A204.1 (cell line): ENCODE measurements around the gene RAD51B.
"Not testable (repeated sequence)": the region's sequence is repeated elsewhere in the genome, so short reads cannot be mapped to it uniquely, and the experiment has no call there.

Experiments
- FAIRE-seq: peaks from 2 replicates; lab custom pipeline; 2012; peaks lifted over from hg19 to GRCh38; lab: Jason Lieb, UNC

RAD51B gene

GRCh38 chr14:67986131-67986841 is 166.7 kb downstream of the RAD51B start:
- FAIRE-seq: no peak

GRCh38 chr14:67987606-67988005 is 168.0 kb downstream of the RAD51B start:
- no peak for FAIRE-seq

GRCh38 chr14:67988210-67988609 is 168.6 kb downstream of the RAD51B start:
- FAIRE-seq: not testable (repeated sequence)

- FAIRE-seq: no peak
These were observed 171.0 kb downstream of the RAD51B start for GRCh38 chr14:67990576-67990975.

- no peak for FAIRE-seq
These were observed 175.0 kb downstream of the RAD51B start for GRCh38 chr14:67994531-67994930.

GRCh38 chr14:67996235-67996634 is 176.7 kb downstream of the RAD51B start:
- no peak for FAIRE-seq

GRCh38 chr14:67998834-67999233 is 179.3 kb downstream of the RAD51B start:
- FAIRE-seq: no peak

- no peak for FAIRE-seq
These were observed 179.7 kb downstream of the RAD51B start for GRCh38 chr14:67999290-67999689.

GRCh38 chr14:67999705-68000384 is 180.3 kb downstream of the RAD51B start:
- FAIRE-seq: no peak

- FAIRE-seq: no peak
These were observed 180.9 kb downstream of the RAD51B start for GRCh38 chr14:68000511-68000910.

- FAIRE-seq: no peak
These were observed 188.9 kb downstream of the RAD51B start for GRCh38 chr14:68008491-68008890.

- FAIRE-seq: no peak
These were observed 191.9 kb downstream of the RAD51B start for GRCh38 chr14:68011406-68012028.

GRCh38 chr14:68012871-68013270 is 193.3 kb downstream of the RAD51B start:
- FAIRE-seq: no peak

- FAIRE-seq: no peak
These were observed 193.7 kb downstream of the RAD51B start for GRCh38 chr14:68013326-68013725.

- FAIRE-seq: no peak
These were observed 195.2 kb downstream of the RAD51B start for GRCh38 chr14:68014771-68015170.

GRCh38 chr14:68015356-68016254 is 196.0 kb downstream of the RAD51B start:
- no peak for FAIRE-seq

- FAIRE-seq: no peak
These were observed 196.8 kb downstream of the RAD51B start for GRCh38 chr14:68016255-68016914.

GRCh38 chr14:68018598-68018997 is 199.0 kb downstream of the RAD51B start:
- no peak for FAIRE-seq

GRCh38 chr14:68020493-68020892 is 200.9 kb downstream of the RAD51B start:
- no peak for FAIRE-seq

GRCh38 chr14:68020999-68021663 is 201.6 kb downstream of the RAD51B start:
- no peak for FAIRE-seq

- no peak for FAIRE-seq
These were observed 207.7 kb downstream of the RAD51B start for GRCh38 chr14:68027276-68027675.
